GM12892 (cell line): Measurements from ENCODE around the gene SMYD3.

ENCODE experiments used
- DNase-seq: peaks from one replicate; pipeline ENCODE4 v3.0.0; 2011; ENCODE audit not compliant: insufficient read length
- FAIRE-seq: peaks from 2 replicates; lab custom pipeline; 2011; peaks lifted over from hg19 to GRCh38; lab: Jason Lieb, UNC
- POLR2A ChIP-seq: IDR thresholded peaks from 2 replicates; pipeline ENCODE4 v1.6.1; 2011; ENCODE audit warnings: low read depth, low read length, control low read depth
- POLR2AphosphoS5 ChIP-seq: IDR thresholded peaks from 2 replicates; pipeline ENCODE4 v1.6.1; 2011; ENCODE audit warnings: low read depth, low read length, control low read depth
- TAF1 ChIP-seq: IDR thresholded peaks from 2 replicates; pipeline ENCODE4 v1.6.1; 2011; ENCODE audit warnings: low read depth, mild to moderate bottlenecking, control low read depth, low read length, borderline replicate concordance

The SMYD3 gene

DNA sequence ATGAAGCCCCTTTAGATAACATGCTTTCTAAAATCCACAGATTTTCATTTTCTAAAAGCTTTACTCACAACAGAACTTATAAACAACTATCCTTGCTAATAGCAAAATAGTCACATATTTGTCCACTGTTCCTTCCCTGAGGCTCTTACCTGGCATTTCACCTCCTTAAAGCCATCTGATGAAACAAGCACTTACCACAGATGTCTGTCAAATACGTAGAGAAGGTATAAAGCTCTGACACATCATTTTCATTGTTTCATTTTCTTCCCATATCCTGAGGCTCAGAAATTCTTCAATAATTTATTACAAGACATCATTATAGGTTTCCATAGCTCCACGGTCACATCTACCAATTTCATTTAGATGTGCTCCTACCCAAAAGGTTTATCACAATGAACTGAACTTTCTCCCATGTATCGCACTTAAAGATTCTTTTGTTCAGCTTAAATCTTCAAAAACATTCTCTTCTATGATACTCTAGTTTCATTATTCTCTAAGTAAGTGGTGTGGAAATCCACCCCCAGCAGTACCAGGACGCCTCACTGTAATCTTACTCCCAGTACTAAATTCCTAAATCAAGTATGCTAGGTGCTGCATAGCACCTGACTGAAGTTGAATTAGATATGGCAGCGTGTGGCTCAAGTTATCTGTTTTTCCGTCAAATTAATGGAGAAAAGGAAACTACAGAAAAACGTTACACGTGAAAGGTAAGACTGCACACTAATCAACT lies 569.6 kb downstream of the SMYD3 start:
- DNase-seq (no peak), FAIRE-seq (no peak)
- TF ChIP-seq POLR2AphosphoS5 (no peak), TAF1 (no peak), POLR2A (no peak)

DNA sequence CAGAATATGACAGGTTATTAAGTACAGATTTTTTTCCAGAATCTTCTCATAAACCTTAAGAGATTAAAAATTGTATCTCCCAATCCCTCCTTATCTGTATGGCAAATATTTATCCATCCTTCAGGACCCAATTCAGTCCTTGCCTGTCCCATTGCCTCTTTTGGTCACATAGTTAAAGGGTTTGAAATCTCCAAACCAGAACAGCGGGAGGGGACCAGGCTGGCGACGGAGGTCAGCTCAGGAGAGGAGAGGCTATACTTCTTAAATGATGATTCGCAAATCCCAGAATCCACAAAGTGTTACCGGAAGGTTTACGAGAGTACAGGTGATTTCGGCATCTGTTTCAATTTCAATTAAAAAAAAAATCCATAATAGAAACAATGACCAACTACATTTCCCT lies 572.7 kb downstream of the SMYD3 start:
- DNase-seq (no peak), FAIRE-seq (no peak)
- TF ChIP-seq POLR2A (no peak), POLR2AphosphoS5 (no peak)

DNA sequence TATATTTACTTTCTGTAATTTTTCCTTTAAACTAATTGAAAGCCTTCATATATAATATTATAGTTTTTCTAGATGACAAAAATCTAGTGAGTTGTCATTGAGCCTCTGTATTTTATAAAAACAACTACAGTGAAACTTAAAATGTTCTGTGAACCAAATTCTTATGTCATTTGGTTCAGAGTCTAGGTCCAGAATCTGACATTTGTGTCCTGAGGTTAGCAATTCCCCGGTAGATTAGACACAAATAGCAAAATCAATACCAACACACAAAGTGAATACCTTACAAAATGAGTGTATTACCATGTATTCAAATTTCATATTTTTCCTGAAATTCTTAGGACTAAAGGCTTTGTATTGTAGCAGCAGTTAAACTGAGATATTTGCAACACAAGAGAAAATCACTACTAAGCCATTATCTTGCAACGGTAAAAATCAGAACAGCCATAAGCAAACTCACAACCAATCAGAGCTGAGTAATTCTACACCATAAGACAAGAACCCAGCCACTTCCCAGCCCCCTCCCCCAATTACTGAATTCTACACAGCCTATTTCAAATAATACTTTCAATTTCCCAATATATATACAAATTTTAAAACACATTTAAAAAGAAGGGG lies 573.5 kb downstream of the SMYD3 start:
- no peak for TF ChIP-seq POLR2A
- no peak for TF ChIP-seq TAF1
- TF ChIP-seq POLR2AphosphoS5 = no peak
- no peak for DNase-seq
- FAIRE-seq = no peak

DNA sequence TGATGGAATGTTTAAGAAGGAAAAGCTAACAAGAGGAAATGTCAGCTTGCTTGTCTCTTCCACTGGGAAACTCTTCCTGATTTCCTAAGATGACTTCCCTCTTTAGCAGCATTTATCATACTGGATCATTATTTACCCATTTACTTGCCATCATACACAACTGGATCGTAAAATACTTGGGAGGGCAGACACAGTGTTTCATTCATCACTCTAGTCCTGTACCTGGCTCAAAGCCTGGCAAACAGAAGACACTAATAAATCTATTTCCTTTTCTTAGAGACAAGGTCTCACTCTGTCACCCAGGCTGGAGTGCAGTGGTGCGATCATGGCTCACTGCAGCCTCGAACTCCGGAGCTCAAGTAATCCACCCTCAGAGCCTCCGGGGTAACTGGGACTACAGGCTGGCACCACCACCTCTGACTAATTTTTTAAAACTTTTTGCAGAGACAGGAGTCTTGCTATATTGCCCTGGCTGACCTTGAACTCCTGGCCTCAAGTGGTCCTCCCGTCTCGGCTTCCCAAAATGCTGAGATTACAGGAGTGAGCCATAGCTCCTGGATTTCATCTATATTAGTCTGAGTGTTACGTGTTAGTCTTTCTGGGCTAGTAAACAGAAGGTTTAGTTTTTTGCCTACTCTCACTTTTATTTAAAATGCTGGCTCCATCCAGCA lies 574.6 kb downstream of the SMYD3 start:
- no peak for FAIRE-seq
- TF ChIP-seq TAF1 (no peak), POLR2AphosphoS5 (no peak), POLR2A (no peak)
- no peak for DNase-seq

DNA sequence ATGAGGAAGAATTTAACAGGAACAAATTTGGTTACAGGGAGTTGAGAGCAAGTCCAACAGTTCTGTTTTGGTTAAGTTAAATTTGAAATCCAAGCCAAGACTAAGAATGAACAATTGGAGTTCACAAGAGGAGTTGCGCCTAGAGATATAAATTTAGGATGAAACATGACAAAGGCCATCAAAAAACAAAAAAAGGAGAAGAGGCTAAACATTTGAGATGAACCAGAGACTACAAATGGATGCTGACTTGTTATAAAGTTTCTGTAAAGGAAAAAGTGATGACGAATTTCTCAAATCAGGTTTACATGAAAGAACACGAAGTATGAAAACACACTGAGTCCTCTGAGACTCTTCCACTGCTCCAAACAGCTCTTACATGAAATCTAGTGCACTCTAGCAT lies 575.6 kb downstream of the SMYD3 start:
- no peak for FAIRE-seq
- TF ChIP-seq POLR2A (no peak), POLR2AphosphoS5 (no peak), TAF1 (no peak)
- no peak for DNase-seq

DNA sequence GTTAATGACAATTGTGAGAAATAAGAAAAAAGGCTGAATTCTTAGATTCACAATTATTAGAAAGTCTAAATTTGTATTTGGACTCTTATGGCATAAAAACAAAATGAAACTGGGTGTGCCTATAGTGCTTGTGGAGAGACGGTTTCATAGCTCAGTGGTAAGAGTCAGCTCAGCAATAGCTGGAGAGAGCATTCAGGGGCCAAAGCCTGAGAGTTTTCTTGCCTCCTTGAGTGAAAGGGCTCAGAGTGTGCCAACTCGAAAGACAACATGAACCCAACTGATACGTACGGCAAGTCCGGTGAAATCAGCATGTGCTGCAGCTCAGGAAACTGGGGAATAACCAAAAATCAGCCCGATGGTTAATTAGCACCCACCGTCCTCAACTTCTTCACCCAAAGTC lies 577.9 kb downstream of the SMYD3 start:
- TF ChIP-seq POLR2A (no peak), TAF1 (no peak), POLR2AphosphoS5 (no peak)
- FAIRE-seq (no peak), DNase-seq (no peak)

DNA sequence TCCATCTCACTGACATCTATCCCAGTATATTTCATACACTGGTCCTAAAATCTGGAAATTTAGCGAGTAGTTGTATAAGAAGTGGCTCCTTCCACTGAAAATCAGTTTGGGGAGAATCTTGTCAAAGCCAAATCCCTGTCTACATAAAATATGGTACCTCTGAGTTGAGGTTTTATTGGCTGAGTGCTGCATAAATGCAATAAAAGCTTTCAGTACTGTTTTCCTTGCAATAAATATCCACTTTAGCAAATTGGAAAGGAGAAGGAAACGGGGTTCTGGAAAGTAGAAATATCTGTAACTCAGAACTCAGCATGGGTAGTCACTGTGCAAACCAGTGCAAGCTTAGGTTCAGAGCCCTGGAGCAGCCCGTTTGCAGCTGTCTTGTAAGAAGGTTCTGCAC lies 580.2 kb downstream of the SMYD3 start:
- DNase-seq = no peak
- FAIRE-seq = no peak
- no peak for TF ChIP-seq POLR2A
- TF ChIP-seq POLR2AphosphoS5 = no peak
- TF ChIP-seq TAF1 = no peak

DNA sequence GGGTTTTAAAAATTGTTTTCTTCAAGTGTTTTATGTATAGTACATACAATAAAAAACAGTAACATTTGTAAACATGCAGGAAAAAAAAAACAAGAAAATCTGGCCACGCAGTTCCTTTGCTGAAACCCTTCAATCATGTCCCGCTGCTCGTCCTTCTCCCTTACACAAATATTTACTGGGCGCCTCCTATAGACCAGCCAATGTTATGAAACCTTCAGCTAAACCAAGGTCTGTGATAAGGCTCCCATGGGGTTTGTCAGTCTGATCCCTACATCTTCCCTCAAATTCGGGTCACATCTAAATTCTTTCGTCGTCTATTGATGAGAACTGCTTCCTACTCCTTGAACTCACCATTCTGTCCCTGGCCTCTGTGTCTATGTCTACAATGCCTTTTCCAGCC lies 583.9 kb downstream of the SMYD3 start:
- FAIRE-seq (no peak), DNase-seq (no peak)
- TF ChIP-seq POLR2AphosphoS5 (no peak), TAF1 (no peak), POLR2A (no peak)

DNA sequence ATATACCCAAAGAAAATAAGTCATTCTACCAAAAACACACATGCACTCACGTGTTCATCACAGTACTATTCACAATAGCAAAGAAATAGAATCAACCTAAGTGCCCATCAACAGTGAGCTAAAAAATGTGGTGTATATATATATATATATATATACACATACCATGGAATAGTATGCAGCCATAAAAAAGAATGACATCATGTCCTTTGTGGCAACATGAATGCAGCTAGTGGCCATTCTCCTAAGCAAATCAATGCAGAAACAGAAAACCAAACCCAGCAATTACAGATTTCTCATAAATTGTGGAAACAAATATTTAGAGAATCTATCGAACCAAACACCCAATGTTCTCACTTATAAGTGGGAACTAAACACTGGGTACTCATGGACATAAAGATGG lies 585.7 kb downstream of the SMYD3 start:
- FAIRE-seq (no peak), DNase-seq (no peak)

DNA sequence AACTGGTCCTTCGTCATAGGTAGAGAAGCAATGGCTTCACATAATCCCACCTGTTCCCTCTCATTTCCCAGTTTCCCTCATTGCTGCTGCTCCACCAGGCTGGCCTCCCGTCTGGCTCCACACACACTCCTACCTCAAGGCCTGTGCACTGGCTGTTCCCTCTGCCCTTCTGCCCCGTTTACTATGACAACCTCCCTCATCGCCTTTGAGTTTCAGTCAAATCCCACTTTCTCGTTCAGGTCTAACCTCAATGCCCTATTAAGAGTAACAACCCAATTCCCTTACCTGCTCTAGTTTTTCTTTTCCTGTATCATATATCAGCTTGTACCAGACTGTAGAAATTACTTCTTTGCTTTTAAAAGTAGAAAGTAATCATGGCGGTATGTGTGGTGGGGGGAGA lies 589.7 kb downstream of the SMYD3 start:
- TF ChIP-seq POLR2AphosphoS5 = no peak
- TF ChIP-seq TAF1 = no peak
- no peak for TF ChIP-seq POLR2A
- FAIRE-seq (no peak), DNase-seq (no peak)

More for the DNA sequence above, 585.7 kb downstream of the SMYD3 start:
- TF ChIP-seq POLR2A = no peak
- TF ChIP-seq POLR2AphosphoS5 = no peak
- no peak for TF ChIP-seq TAF1

DNA sequence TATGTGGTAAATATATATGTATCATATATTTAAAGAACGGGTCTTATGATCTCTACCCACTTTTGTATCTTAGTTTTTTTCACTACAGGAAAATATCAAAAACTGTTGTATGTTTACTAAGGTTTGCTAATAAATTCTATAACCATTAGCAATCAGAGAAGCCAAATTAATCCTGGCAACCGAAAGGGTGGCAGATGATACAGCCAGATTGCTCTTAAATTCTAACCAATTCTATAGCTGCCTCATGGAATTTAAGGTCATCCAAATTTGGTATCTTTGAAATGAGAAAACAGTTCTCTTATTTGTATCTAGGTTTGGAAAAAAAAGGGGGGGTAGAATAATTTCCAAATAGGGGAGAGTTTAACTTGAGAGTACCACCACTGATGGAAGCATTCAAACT lies 591.2 kb downstream of the SMYD3 start:
- TF ChIP-seq POLR2AphosphoS5 = no peak
- DNase-seq = no peak
- FAIRE-seq = no peak

DNA sequence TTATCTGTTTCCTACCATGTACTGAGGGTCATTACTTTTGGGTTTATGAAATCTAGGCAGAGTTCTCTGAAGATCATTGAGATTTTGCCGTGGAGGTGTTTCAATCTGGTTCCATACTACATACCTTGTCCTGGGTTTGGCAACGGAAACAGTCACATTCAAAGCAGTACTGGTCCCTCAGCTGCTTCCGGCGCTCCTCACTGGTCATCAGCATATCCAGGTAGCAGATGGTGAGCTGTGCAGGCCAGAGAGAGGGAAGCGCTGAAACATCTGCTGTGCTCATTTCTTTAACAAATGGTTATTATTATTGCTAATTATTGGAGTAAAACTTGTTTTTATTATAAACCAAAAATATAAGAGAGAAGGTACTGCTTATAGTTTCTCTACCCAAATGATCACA lies 591.7 kb downstream of the SMYD3 start:
- FAIRE-seq (no peak), DNase-seq (no peak)
- TF ChIP-seq TAF1 (no peak), POLR2AphosphoS5 (no peak), POLR2A (no peak)
